Keratinocyte (primary cell): ENCODE data around the gene SEC24D. TPM values are rescaled to one million over a fixed set of nuclear protein-coding genes. Genes with fewer than 3 reads are reported as not detected.

Experiments
- DNase-seq: peaks from one replicate; pipeline ENCODE4 v3.0.0-alpha.2; 2011; ENCODE audit warnings: low read depth, missing footprints, low spot score
- FAIRE-seq: peaks from 2 replicates; lab custom pipeline; 2011; peaks lifted over from hg19 to GRCh38; lab: Jason Lieb, UNC
- H2AFZ ChIP-seq: 2 replicates; pipeline ENCODE4 v1.6.0; 2012; ENCODE audit warnings: low read length, control low read depth, inconsistent platforms; ENCODE audit not compliant: control insufficient read depth
- H3K27ac ChIP-seq: 2 replicates; pipeline ENCODE4 v1.5.1; 2011; ENCODE audit warnings: low read length; ENCODE audit not compliant: control insufficient read depth, insufficient read depth
- H3K27me3 ChIP-seq: 3 replicates; pipeline ENCODE4 v1.6.0; 2011; ENCODE audit warnings: low read length; ENCODE audit not compliant: control insufficient read depth, insufficient read depth; ENCODE audit errors: extremely low read depth
- H3K36me3 ChIP-seq, 2 experiments: 2 replicates in 1 of 2; 3 replicates in 1 of 2; pipeline ENCODE4 v1.5.1; 2011; ENCODE audit warnings: low read length in 2 of 2, mild to moderate bottlenecking in 1 of 2; ENCODE audit not compliant: control insufficient read depth in 2 of 2, insufficient read depth in 2 of 2; ENCODE audit errors: extremely low read depth in 1 of 2
- H3K4me1 ChIP-seq: 3 replicates; pipeline ENCODE4 v1.5.1; 2011; ENCODE audit warnings: low read length; ENCODE audit not compliant: control insufficient read depth, insufficient read depth; ENCODE audit errors: extremely low read depth
- H3K4me2 ChIP-seq: 3 replicates; pipeline ENCODE4 v1.6.0; 2011; ENCODE audit warnings: low read depth, low read length; ENCODE audit not compliant: control insufficient read depth, insufficient read depth; ENCODE audit errors: extremely low read depth
- H3K4me3 ChIP-seq, 3 experiments: fragments of 200-600 bp in 1 of 3; sonication (generic) in 1 of 3; 2 replicates in 2 of 3; 3 replicates in 1 of 3; pipeline ENCODE4 v1.5.1; 2011 to 2016; ENCODE audit warnings: low read length in 3 of 3, mild to moderate bottlenecking in 3 of 3, control low read depth in 2 of 3, inconsistent platforms in 1 of 3, low read depth in 1 of 3, mixed read lengths in 1 of 3, mixed run types in 1 of 3, moderate library complexity in 1 of 3; ENCODE audit not compliant: control insufficient read depth in 2 of 3, insufficient read depth in 2 of 3; ENCODE audit errors: extremely low read depth in 1 of 3
- H3K79me2 ChIP-seq: 2 replicates; pipeline ENCODE4 v1.6.0; 2012; ENCODE audit warnings: low read length; ENCODE audit not compliant: control insufficient read depth, insufficient read depth
- H3K9ac ChIP-seq: 3 replicates; pipeline ENCODE4 v1.6.0; 2011; ENCODE audit warnings: low read length; ENCODE audit not compliant: control insufficient read depth, insufficient read depth; ENCODE audit errors: extremely low read depth
- H3K9me1 ChIP-seq: 3 replicates; pipeline ENCODE4 v1.6.0; 2011; ENCODE audit warnings: low read length; ENCODE audit not compliant: control insufficient read depth, insufficient read depth; ENCODE audit errors: extremely low read depth
- H3K9me3 ChIP-seq: 2 replicates; pipeline ENCODE4 v1.5.1; 2012; ENCODE audit warnings: low read depth, low read length; ENCODE audit not compliant: control insufficient read depth
- H4K20me1 ChIP-seq: 3 replicates; pipeline ENCODE4 v1.6.0; 2011; ENCODE audit warnings: low read length; ENCODE audit not compliant: control insufficient read depth, insufficient read depth; ENCODE audit errors: extremely low read depth
- EZH2 ChIP-seq: IDR thresholded peaks from one replicate; pipeline ENCODE4 v1.6.1; 2012; ENCODE audit warnings: inconsistent platforms, mild to moderate bottlenecking, low read length, moderate library complexity
- dilution Hi-C: fragments of 300-500 bp; cut with MboI; formaldehyde crosslinking; loops from one replicate; pipeline ENCODE4 v1.7.0; 2020; ENCODE audit warnings: low sequenced_read_pairs; ENCODE audit not compliant: extremely low pct_ligation_motif_present
- polyA plus RNA-seq, 5 experiments: library from polyadenylated mRNA; depleted of rRNA in 3 of 5; stranded (reverse) in 3 of 5; stranded (forward) in 1 of 5; unstranded in 1 of 5; fragments of >200 nt; gene quantifications; 1 replicate in 1 of 5; 2 replicates in 3 of 5; 3 replicates in 1 of 5; pipeline versions ENCODE4 v1.2.1 to v1.2.3, GENCODE V29; 2011 to 2012; ENCODE audit warnings: missing spikeins in 2 of 5, low read depth in 1 of 5, low replicate concordance in 1 of 5
- TF ChIP-seq, protein P1 (sequence below), 3 experiments: IDR thresholded peaks in 1 of 3; conservative IDR thresholded peaks in 1 of 3; optimal IDR thresholded peaks in 1 of 3; 2 replicates in 2 of 3; 3 replicates in 1 of 3; pipeline versions ENCODE3 to v1.5.1; 2011; ENCODE audit warnings: low read length in 3 of 3, mild to moderate bottlenecking in 3 of 3, moderate library complexity in 2 of 3, control low read depth in 1 of 3, inconsistent platforms in 1 of 3; ENCODE audit not compliant: insufficient read depth in 2 of 3; ENCODE audit errors: extremely low read depth in 1 of 3

SEC24D gene
- polyA plus RNA-seq, 1 donor (not counting 4 experiments of a cell fraction or from before 2014, with no cell fraction given) = 24.9 TPM

DNA sequence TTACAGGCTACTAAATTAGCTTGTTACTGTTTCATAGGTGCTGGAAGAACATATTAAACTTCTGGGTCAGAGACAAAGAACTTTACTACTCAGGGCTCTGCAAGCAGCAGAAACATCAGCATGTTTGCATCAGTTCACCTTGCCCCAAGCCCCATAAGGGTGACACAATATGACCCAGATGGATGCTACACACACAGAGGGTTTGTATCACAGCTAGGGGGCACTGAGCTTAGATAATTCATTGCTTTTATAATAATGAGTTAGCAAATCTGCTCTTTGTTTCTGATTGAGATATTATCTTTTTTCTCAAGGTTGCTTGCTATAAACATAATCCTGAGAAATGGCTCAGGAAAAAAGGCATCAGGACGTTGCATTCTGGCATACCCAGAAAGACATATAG is 47.9 kb upstream of the SEC24D start:
- TF ChIP-seq EZH2 = no peak
- TF ChIP-seq, protein P1, sequence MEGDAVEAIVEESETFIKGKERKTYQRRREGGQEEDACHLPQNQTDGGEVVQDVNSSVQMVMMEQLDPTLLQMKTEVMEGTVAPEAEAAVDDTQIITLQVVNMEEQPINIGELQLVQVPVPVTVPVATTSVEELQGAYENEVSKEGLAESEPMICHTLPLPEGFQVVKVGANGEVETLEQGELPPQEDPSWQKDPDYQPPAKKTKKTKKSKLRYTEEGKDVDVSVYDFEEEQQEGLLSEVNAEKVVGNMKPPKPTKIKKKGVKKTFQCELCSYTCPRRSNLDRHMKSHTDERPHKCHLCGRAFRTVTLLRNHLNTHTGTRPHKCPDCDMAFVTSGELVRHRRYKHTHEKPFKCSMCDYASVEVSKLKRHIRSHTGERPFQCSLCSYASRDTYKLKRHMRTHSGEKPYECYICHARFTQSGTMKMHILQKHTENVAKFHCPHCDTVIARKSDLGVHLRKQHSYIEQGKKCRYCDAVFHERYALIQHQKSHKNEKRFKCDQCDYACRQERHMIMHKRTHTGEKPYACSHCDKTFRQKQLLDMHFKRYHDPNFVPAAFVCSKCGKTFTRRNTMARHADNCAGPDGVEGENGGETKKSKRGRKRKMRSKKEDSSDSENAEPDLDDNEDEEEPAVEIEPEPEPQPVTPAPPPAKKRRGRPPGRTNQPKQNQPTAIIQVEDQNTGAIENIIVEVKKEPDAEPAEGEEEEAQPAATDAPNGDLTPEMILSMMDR (optimal IDR thresholded peaks at IDR 0.05 in 1 of 3, IDR thresholded peaks at IDR 0.05 in 1 of 3, conservative IDR thresholded peaks at IDR 0.05 in 1 of 3; ENCODE audit: extremely low read depth in 1 of 3, insufficient read depth in 2 of 3, low read length in 3 of 3) = peak in 1 of 3 experiments; percentile 32
- peak overlapping the region; percentile 52 for H2AFZ ChIP-seq
- no peaks in the 10 kb centered on the region for H4K20me1 ChIP-seq
- no peak overlapping the region for H3K4me3 ChIP-seq
- no peak overlapping the region for H3K4me2 ChIP-seq
- H3K9me3 ChIP-seq = no peaks in the 10 kb centered on the region
- FAIRE-seq = no peak
- dilution Hi-C loops = no loop called here
- H3K27ac ChIP-seq = no peak overlapping the region
- no peak overlapping the region for H3K9ac ChIP-seq
- H3K36me3 ChIP-seq = no peaks in the 10 kb centered on the region
- H3K4me1 ChIP-seq = peaks cover 8% of the 10 kb centered on the region
- H3K27me3 ChIP-seq = no peaks in the 10 kb centered on the region
- H3K9me1 ChIP-seq = no peaks in the 10 kb centered on the region
- no peak for DNase-seq
- no peaks in the 10 kb centered on the region for H3K79me2 ChIP-seq

DNA sequence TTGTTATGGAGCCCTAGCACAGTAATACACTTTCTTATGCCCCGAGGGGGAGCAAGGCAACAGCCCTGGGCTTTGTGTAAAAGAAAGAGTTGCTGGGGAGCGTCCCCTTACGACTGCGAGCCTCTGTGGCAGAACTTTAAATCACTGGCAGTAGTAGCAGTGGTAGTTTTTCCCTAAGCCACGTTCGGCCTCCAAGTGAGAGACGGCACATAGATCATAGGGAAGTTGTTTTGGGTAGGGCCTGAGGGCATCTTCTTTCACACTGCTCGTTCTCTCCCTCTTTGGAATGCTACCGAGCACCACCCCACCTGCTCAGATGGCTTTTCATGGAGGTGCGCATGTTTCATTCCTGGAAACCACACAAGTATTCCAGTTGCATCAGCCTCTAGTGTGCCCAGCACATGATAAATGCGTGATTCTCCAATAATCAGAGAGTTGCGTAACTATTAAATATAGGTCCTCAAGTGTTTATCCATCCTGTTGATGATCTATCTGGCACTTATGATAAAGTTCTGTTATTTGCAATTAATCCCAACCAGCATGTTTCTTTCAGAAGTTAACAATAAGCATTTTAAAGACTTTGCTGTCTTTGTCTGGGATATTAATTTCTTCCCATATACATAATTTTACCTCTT is 45.7 kb upstream of the SEC24D start:
- H3K9ac ChIP-seq = peak overlapping the region; percentile 26
- H3K27ac ChIP-seq = peak overlapping the region; percentile 8
- H3K4me3 ChIP-seq = no peak overlapping the region
- dilution Hi-C loops = no loop called here
- FAIRE-seq (peak; percentile 95), DNase-seq (peak; percentile 71)
- no peaks in the 10 kb centered on the region for H3K79me2 ChIP-seq
- H3K27me3 ChIP-seq = no peaks in the 10 kb centered on the region
- H3K36me3 ChIP-seq = no peaks in the 10 kb centered on the region
- no peaks in the 10 kb centered on the region for H4K20me1 ChIP-seq
- H3K4me1 ChIP-seq = peaks cover 8% of the 10 kb centered on the region
- H3K9me3 ChIP-seq = no peaks in the 10 kb centered on the region
- H2AFZ ChIP-seq = peak overlapping the region; percentile 67
- no peaks in the 10 kb centered on the region for H3K9me1 ChIP-seq
- peak overlapping the region; percentile 43 for H3K4me2 ChIP-seq
- TF ChIP-seq, protein P1 (optimal IDR thresholded peaks at IDR 0.05 in 1 of 3, IDR thresholded peaks at IDR 0.05 in 1 of 3, conservative IDR thresholded peaks at IDR 0.05 in 1 of 3; ENCODE audit: extremely low read depth in 1 of 3, insufficient read depth in 2 of 3, low read length in 3 of 3) = no peak
- TF ChIP-seq EZH2 = no peak
